Hair follicular keratinocyte (primary cell): Measurements from ENCODE around the gene NAT16. TPM values are rescaled to one million over a fixed set of nuclear protein-coding genes. Genes with fewer than 3 reads are reported as not detected.

Experiments
- total RNA-seq: library from RNA; depleted of rRNA; stranded (reverse); fragments of >200 nt; gene quantifications from 2 replicates; pipeline ENCODE4 v1.2.3, GENCODE V29; 2015

Gene NAT16
- total RNA-seq, result not detected in 2 replicates

DNA sequence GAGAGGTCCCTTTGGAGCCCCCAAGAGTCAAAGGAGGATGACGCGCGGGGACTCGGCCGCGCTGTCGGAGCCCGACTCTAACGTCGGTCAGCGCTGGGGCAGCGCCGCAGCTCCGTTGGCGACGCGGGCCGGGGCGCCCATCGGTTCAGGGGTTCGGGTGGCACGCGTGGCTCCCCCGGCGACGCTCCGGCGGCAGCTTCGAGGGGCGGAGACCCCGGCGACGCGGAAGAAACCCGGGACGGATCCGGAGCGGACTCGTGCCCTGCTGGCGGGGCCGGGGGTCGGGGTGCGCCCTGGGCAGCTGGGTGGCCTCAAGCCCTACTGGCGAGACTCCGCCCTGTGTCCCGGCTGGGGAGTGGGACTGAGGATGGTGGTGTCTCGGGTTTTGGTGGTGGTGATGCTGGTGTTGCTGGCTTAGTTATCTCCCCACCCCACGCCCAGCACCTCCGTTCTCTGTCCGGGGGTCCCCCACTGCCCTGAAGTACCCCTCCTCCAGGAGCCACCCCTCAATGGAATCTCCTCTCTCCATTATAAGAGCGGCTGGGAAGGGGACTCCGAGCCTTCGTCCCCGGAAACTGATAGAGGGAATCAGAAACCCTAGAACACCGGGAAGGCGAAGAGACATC is at the start of gene NAT16:
Gene NAT16, minus strand, starts transcription at position 164 of the 626 bp plus-strand sequence. CDS start 5,486 bp downstream, outside the sequence.

GRCh38 chr7:101217388-101218235 is 37.5 kb upstream of the NAT16 start, which contains the start of the genes PLOD3 and ZNHIT1:
TSS of gene PLOD3 (minus strand) at chr7:101217581. CDS start at chr7:101217274, 307 bp downstream.
TSS of gene ZNHIT1 (plus strand) at chr7:101218165. CDS start at chr7:101218196, 31 bp downstream.

DNA sequence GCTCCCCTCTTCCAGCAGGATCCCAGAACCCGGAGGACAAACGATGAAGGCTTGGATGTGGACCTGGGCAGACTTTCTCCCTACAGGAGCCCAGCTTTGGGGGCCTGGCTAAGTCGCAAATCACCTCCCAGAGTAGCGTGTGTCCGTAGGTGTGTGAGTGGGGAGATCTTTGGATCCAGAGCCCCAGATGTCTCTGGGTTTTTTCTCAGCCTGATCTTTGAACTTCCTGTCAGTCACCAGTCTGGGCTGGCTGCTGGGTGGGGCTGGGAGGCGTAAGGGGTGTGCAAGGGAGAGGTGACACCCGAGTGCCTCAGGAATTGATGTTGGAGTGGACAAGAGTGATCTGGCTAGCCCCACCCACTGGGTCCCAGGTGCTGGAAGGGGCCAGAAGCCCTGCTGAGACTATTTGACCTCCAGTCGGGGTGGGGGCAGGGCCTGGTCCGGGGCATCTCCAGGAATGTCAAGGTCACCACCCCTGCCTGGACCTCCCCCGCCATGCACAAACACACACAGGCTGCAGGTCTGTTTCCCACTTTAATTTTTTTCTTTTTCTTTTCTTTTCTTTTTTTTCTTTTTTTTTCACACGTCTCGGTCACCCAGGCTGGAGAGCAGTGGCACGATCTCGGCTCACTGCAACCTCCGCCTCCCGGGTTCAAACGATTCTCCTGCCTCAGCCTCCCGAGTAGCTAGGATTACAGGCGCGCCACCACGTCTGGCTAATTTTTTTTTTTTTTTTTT is 20.9 kb upstream of the NAT16 start, which contains the start of gene MOGAT3:
Gene MOGAT3, minus strand, starts transcription at position 175 of the 738 bp plus-strand sequence. CDS start 182 bp downstream, outside the sequence.

DNA sequence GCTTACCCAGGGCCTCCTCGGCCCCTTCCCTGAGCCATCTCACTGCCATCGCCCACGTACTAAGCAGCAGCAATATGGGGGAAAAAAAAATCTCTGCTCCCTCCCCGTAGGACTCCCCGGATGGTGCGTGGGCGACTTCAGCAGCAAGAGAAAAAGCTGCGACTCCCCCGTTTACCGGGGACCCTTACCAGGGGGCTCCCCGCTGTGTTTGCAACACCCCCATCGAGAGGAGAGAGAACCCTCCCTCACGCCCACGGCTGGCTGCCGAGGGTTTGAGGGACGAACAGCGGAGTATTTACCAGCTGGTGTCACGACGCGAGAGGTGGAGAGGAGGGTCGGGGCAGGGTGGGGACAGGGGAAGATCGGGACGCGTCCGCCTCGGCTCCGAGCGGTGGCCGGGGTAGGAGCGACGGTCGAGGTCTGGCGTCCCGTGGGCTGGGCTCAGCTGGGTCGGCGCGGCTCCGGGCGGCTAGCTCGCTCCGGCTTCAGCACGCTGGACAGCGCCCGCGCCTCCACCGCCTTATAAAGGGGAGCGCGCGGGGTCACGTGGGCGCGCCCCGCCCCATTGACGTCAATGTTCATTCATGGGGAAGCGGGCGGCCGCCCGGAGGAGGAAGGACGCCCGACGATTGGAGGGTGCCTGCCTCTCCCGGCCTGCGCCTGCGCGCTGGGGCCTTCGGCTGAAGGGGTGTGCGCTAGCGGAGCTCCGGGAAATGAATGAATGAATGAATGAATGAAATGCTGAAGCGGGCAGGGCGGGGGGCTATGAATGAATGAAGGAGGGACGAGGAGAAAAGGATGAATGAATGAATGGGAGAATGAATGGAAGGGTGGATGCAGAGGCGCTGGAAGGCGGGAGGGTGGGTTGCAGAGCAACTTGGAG is 14.8 kb downstream of the NAT16 start, which contains the start of gene VGF:
Gene VGF, minus strand, starts transcription at position 495 of the 883 bp plus-strand sequence. CDS start 726 bp downstream, outside the sequence.

GRCh38 chr7:101153969-101154692 is 26.0 kb downstream of the NAT16 start, which contains the start of gene AP1S1:
TSS of gene AP1S1 (plus strand) at chr7:101154476. CDS start at chr7:101154515, 39 bp downstream.

GRCh38 chr7:101126651-101127459 is 53.2 kb downstream of the NAT16 start, which contains the start of gene SERPINE1:
TSS of gene SERPINE1 (plus strand) at chr7:101127104. CDS start at chr7:101128394, 1,290 bp downstream.

Other genes starting within 250 kb of the NAT16 start
- gene MUC3A, start 230.8 kb downstream of the NAT16 start, total RNA-seq, result not detected in 2 replicates
- gene MUC12, start 210.7 kb downstream of the NAT16 start, total RNA-seq, result 1.7 TPM in 1 of 2 replicates, not detected in the other
- not detected in 2 replicates for gene MUC17, start 160.2 kb downstream of the NAT16 start, total RNA-seq
- 6.0 and 13.6 TPM in 2 replicates for gene TRIM56, start 94.8 kb downstream of the NAT16 start, total RNA-seq
- gene SERPINE1, start 53.2 kb downstream of the NAT16 start, total RNA-seq, result 244 and 431 TPM in 2 replicates
- 259 and 320 TPM in 2 replicates for gene AP1S1, start 25.8 kb downstream of the NAT16 start, total RNA-seq
- gene VGF, start 14.7 kb downstream of the NAT16 start, total RNA-seq, result 0.08 TPM in 1 of 2 replicates, not detected in the other
- gene MOGAT3, start 20.7 kb upstream of the NAT16 start, total RNA-seq, result not detected in 2 replicates
- 60.8 and 78.1 TPM in 2 replicates for gene PLOD3, start 37.3 kb upstream of the NAT16 start, total RNA-seq
- 131 and 137 TPM in 2 replicates for gene ZNHIT1, start 37.9 kb upstream of the NAT16 start, total RNA-seq
- 1.9 and 2.8 TPM in 2 replicates for gene CLDN15, start 57.5 kb upstream of the NAT16 start, total RNA-seq
- gene FIS1, start 64.8 kb upstream of the NAT16 start, total RNA-seq, result 223 and 251 TPM in 2 replicates
- 17.3 and 20.1 TPM in 2 replicates for gene IFT22, start 141.5 kb upstream of the NAT16 start, total RNA-seq
- not detected in 2 replicates for gene COL26A1, start 182.6 kb upstream of the NAT16 start, total RNA-seq